Measurements from ENCODE around the gene MEG3. TPM values are rescaled to one million over a fixed set of nuclear protein-coding genes. Genes with fewer than 3 reads are reported as not detected.

Gene MEG3
- total RNA-seq, 4 donors from 2014 or later, result 38.8 to 77.4 (median 52.7) TPM

DNA sequence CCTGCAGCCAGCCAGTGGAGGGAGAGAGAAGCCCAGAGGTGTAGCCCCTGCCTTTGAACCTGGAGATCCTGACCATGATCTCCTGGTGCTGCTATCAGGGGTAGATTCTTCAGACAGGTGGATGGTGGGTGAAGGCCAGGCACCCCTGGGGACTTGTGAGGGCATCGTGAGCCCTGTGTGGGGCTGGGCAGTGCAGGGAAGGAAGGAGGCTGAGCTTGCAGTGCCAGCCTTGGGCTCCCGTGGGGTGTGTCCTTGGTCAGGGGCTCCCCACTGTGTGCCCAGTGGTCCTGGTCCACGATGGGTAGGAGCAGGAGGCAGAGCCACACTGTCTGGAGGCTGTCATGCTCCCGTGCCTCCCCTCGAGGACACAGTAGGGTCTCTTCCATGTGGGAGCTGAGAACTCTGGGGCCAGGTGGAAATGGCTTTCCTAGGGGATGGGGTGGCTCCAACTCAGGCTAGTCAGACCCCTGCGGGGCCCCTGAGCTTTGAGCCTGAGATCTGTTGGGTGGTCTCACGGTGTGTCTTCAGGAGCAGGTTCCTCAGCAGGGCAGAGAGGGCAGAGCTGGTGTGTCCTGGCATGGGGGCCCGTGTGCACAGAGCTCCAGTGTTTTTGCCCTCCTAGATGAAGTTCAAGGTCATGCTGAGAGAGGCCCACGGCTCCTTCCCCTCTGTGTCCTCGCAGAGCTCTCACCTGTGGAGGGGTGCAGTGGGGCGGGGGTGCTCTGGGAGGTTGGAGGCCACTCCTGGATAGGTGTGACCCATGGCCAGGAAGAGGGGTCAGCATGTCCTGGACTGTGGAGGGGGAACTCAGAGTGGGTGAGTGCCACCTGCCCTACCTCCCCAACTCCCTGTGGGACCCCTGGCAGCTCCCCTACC lies 52.6 kb downstream of the MEG3 start:
- TF ChIP-seq, protein P1, sequence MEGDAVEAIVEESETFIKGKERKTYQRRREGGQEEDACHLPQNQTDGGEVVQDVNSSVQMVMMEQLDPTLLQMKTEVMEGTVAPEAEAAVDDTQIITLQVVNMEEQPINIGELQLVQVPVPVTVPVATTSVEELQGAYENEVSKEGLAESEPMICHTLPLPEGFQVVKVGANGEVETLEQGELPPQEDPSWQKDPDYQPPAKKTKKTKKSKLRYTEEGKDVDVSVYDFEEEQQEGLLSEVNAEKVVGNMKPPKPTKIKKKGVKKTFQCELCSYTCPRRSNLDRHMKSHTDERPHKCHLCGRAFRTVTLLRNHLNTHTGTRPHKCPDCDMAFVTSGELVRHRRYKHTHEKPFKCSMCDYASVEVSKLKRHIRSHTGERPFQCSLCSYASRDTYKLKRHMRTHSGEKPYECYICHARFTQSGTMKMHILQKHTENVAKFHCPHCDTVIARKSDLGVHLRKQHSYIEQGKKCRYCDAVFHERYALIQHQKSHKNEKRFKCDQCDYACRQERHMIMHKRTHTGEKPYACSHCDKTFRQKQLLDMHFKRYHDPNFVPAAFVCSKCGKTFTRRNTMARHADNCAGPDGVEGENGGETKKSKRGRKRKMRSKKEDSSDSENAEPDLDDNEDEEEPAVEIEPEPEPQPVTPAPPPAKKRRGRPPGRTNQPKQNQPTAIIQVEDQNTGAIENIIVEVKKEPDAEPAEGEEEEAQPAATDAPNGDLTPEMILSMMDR (IDR thresholded peaks at IDR 0.05; ENCODE audit: low read depth), result no peak

DNA sequence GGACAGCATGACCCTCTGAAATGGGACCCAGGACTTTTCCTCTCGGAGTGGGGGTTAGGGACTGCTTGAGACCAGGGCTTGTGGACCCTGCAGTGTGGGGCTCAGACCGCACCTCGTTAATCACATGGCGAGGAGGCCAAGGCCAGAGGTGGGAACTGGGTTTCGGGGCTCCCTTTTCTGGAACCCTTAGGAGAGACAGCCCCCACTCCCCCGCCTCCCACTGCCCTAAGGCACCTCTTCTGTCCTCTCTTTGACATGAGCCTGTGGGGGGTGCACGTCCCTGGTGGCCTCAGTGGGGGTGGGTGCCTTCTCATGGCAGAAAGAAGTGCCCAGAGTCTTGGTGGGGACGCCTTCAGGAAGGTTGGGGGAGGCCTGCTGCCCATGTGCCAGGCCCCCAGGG lies 53.3 kb downstream of the MEG3 start:
- TF ChIP-seq, protein P1 (IDR thresholded peaks at IDR 0.05; ENCODE audit: low read depth), result no peak

DNA sequence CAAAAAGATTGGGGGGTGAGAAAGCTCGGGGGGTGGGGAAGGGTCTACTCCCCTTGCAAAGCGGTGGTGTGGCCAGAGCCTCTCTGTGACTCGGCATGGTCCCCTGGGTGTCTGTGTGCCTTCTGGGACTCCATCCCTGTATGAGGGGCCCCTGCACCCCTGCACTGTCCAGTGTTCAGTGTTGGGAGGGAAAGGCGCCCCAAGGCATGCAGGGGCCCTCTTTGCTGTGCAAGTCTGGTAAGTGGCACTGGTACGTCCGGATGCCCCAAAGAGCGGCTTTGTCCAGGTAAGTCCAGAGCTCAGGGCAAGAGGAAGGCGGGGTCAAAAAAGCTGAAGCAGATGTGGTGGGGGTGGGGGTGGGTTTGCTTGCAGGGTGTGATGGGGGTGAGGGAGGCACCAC lies 53.9 kb downstream of the MEG3 start:
- TF ChIP-seq, protein P1 (IDR thresholded peaks at IDR 0.05; ENCODE audit: low read depth), result no peak

GRCh38 chr14:100880271-100881101 lies 54.6 kb downstream of the MEG3 start:
- TF ChIP-seq, protein P1 (IDR thresholded peaks at IDR 0.05; ENCODE audit: low read depth), result no peak

- TF ChIP-seq, protein P1 (IDR thresholded peaks at IDR 0.05; ENCODE audit: low read depth), result no peak
Observed at GRCh38 chr14:100881211-100882025, 55.5 kb downstream of the MEG3 start.

DNA sequence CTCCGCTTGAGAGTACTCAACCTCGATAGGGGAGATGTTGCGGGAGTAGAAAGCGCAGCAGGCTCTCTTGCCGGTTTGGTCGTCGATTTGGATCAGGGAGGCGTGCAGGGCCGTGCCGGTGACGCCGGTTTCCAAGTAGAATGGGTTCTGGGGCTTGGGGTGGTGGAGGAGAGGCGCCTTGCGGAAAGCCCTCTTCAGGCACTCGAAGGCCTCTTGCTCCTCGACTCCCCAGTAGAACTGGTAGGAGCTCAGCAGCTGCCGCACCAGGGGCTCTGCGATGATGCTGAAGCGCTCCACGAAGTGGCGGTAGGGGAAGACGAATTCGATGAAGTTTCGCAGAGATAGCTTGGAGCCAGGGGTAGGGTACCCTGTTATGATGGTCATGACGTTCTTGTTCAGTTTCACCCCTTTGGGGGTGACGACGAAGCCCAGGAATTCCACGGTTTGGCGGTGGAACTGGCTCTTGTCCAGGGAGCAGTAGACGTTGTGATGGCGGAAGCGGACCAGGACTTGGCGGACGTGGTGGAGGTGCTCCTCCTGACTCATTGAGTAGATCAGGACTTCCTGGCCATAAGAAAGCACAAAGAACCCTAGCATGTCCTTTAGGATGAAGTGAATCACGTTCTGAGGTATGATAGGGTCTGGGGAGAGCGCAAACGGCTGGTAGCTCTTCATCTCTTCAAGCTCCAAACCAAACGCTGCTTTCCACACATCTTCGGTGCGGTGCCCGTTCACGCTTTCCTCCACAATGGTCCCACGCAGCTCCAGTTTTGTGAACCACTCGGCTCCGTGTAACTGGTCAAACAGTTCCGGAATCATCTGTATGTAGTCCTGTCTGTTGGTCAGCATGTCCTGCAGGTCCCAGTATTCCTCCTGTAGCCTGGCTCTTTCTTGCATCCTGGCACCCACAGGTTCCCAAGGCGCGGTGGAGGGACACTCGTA lies 56.4 kb downstream of the MEG3 start:
- TF ChIP-seq, protein P1 (IDR thresholded peaks at IDR 0.05; ENCODE audit: low read depth), result no peak

Data from subcutaneous adipose tissue (tissue), 4 donors.